NCI-H510A treated with DMSO at 0.1 percent for 48 hours (cell line): ENCODE measurements around the gene PLA2G4B.
"Not testable (repeated sequence)": the region's sequence is repeated elsewhere in the genome, so short reads cannot be mapped to it uniquely, and the experiment has no call there.

Source experiments
- DNase-seq: peaks from one replicate; lab custom pipeline; 2025; lab: John Stamatoyannopoulos, UW

Gene PLA2G4B

DNA sequence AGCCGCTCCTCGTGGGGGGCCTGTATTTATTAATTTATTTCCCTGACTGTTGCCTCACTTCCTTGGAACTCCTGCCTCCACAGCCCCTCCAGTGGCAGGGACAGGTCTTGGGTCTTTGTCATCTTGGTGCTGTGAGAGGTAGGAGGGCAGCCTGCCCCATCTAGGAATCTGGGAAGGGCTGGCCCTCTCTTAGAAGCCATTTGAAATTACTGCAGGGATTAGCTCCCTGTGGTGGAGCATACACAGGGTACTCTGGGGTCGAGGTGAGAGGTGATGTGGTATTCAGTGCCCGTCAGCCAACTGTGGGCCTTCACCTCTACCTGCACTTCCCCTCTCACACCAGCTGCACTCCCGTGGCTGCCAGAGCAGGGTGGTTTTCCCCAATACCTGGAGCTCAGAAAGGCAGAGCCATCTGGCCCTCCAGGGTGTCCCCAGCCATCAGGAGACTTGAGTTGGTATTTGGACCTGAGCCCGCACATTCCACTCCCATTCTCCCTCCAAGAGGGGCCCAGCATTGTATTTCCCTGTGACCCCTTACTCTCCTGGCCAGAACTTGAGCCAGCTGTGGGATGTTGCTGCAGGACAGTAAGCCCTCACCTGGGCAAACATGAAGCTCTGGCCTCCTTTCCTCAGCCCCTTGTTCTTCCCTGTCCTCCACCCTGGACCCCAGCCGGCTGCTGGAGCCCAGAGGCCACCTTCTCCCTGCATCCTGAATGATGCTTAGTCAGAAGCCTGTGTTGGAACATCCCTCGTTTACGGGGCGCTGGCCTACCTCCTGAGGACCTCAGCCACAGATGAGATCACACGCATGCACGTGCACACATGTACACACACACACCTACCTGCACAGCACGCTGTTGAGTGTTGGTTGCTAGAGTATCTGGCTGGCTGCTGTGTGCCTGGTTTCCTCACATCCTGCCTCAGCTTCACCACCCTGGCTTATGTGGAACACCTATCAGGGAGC lies 12.8 kb upstream of the PLA2G4B start:
- no peak for DNase-seq

GRCh38 chr15:41827290-41827879 lies 11.3 kb upstream of the PLA2G4B start:
- no peak for DNase-seq

DNA sequence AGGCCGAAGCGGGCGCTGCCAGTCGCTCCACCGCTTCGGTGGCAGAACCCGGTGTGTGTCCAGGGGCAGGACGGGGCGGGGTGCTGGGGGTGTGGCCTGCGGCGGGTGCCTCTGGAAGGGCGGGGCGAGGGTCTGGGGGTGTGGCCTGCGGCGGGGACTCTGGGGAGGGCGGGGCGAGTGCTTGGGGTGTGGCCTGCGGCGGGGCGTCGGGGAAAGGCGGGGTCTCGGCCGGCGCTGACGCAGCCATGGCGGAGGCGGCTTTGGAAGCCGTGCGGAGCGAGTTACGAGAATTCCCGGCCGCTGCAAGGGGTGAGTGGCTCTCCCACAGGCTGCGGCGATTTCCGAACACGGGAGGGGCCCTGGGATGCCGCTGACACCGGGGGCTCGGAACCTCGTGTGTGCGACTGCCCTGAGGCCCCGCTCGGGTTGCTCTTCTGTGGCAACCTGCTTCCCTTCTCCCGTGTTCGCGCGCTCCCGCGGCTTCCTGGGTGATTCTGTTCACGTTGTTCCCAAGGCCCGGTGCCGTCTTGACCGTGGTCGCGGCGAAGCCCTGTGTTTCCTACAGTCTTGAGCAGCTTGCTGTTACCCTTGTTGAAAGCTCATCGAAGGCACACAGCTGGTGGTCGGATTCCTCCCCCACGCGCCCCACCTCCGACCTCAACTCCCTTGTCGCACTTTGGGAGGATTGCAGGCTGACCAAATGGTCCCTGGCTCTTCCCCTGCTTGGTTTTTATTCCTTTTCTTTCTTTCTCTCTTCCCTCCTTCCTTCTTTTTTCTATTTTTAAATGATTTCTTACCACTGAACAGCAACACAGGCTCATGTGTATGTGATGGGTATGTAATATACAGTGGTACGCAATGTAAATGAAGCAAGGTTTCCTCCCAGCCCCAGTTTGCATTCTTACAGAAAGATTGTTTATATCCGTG lies 10.5 kb upstream of the PLA2G4B start, which contains the start of gene JMJD7:
Gene JMJD7 (plus strand): TSS at position 213 of the 927 bp plus-strand sequence. CDS start 33 bp downstream, at position 246.
- DNase-seq = peak; percentile 36

- no peak for DNase-seq
These were observed 9.9 kb upstream of the PLA2G4B start for GRCh38 chr15:41828807-41829141.

DNA sequence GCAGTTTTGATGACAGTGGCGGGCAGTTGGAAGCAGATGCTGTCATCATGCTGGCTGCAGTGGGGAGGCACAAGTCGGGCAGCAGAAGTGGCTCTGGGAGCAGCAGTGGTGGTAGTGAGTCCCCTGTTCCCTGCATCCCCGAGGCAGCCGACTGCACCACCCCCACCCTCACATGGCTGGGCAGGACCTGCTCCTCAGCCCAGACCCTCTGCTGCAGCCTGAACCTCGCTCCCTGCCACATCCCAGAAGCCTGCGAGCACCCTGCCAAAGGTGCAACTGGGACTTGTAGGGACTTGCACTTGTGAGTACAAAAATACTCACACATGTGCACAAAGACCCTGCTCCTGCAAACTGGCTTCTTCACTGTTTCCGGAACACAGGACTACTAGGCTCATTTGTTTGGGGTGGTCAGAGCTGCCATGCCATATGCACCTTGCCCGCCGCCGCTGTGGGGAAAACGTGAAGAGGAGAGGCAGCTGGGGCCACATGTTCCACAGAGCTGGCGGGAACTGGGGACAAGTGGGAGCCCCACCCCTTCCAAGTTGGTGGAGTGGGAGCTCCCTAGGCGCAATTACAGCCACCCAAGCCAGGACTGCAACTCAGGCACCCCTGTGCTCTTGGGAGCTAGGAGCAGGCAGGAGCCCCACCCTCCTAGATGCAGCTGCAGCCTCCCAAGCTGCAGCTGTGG lies 8.5 kb upstream of the PLA2G4B start:
- no peak for DNase-seq

DNA sequence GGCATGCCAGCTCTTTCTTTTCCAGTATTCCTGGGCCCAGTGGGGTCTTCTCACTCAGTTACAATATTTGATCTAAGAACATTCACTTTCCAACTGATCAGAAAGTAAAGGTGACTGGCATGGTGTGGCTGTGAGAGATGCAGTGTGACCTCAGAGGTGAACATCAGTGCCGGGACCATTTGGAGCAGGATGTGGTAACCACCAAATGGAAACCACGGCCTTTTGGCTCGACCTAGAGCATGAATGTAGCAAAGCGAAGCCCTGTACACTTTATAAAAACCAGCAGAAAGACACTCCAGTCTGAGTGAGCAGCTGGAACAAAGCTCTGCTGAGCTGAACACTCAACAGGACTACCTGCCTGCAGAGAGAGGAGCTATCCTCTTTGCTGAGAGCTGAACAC lies 7.4 kb upstream of the PLA2G4B start:
- DNase-seq = not testable (repeated sequence)

DNA sequence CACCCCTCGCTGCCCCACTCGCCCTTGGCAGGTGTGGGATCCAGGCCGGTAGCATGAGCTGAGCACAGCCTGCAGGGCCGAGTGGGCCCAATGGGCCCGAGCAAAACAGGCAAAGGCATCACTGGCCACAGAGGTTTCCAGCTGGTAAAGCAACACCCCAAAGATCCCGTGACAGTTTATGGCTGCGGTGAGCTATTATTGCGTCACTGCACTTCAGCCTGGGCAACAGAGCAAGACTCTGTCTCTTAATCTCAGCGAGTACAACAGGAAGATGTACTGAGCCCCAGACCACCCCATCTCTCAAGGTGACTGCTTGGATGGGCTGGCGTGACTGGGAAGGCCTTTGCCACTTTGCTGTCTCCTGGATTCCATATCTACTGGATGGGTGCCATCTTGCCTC lies 6.4 kb upstream of the PLA2G4B start:
- DNase-seq = no peak

DNA sequence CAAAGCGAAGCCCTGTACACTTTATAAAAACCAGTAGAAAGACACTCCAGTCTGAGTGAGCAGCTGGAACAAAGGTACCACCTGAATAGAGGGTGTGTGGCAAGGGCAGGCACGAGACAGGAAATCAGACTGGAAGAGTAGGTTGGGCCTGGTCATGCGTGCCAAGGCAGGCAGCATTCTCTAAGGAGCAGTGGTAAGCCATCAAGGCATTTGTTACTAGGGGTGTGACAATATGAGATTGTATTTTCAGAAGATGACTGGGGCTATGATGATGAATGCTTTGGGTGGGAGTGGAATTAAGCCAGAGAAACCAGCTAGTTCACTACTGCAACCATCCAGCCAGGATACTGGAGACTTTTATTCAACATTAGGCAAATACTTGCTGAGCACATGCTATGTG lies 5.8 kb upstream of the PLA2G4B start:
- DNase-seq = peak; percentile 84

DNA sequence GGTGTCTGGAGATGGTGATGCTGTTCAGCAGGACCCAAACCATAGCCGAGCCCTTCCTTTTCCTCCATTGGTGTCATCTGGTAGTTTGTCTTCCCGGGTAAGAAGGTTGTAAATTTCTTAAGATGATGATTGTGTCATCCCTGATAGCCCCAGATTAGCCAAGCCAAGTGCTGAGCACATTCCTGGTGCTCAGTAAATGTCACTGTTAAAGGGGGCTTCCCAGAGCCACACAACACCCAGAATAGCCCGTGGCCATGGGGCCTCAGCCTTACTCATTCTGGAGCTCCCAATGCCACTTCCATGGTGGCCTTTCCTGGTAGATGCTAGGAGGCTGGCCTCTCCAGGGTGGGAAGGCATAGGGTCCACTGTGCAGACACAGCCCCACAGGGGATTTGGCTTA lies 4.6 kb upstream of the PLA2G4B start:
- no peak for DNase-seq

DNA sequence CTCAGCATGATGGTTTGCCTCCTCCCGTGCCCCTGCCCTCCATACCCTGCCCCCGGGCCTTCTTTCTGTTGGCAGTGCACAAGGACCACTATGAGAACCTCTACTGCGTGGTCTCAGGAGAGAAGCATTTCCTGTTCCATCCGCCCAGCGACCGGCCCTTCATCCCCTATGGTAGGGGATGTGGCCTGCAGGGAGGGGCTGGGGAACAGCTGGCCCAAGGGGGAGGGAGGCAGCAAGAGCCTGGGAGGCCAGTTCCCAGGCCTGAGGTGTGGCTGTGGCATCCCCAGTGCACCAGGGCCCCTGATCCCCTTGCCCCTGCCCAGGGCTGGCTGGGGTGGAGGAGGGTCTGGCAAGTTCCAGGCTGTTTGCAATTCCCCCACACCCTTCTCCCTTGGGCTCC lies 2.6 kb upstream of the PLA2G4B start:
- DNase-seq = no peak

- no peak for DNase-seq
These were observed 1.8 kb upstream of the PLA2G4B start for GRCh38 chr15:41836713-41837454.

DNA sequence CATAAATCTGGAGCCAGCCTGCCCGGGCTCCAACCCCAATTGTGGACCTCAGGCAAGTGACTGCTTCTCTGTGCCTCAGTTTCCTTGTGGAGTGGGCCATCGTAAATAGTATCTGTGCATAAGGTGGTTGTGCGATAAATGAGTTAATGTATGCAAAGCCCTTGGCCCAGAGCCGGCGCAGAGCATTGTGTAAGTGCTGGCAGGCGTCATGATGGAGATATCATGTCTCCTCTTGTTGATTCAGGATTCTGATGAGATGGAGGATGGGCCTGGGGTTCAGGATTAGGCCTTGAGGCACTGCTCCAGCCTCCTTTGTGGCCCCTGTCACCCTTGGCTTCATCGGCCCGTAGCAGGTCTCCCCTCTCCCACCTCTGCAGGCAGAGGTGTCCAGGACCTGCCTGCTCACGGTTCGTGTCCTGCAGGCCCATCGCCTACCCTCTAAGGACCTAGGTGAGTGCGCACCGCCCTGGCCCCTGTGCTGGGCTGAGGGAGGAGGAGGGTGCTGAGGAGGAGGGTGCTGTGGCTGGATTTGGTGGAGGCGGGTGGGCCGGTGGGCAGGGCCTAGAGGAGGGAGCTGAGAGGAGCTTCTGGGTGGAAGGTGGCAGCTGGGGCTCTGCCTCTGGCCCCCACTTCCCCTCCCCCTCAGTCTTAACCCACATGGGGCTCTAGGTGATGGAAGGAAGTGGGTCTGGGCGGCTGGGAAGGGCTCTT lies 1.3 kb downstream of the PLA2G4B start:
- DNase-seq = no peak

DNA sequence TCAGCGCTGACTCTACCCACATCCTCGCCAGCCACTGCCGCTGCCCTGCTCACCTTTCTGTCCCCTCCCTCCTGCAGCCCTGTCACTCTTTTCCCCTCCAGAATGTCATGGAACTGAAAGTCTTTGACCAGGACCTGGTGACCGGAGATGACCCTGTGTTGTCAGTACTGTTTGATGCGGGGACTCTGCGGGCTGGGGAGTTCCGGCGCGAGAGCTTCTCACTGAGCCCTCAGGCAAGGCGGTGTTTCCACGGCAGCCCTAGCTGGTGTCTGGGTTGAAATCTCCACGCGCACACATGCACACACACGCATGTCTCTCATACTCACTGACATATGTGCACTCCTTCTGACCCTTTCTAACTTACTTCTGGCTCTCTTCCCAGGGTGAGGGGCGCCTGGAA lies 2.0 kb downstream of the PLA2G4B start:
- no peak for DNase-seq

GRCh38 chr15:41841131-41841530 lies 2.5 kb downstream of the PLA2G4B start:
- no peak for DNase-seq

GRCh38 chr15:41842229-41842628 lies 3.6 kb downstream of the PLA2G4B start:
- DNase-seq = peak; percentile 4

- no peak for DNase-seq
These were observed 4.9 kb downstream of the PLA2G4B start for GRCh38 chr15:41843571-41843970.

- no peak for DNase-seq
These were observed 6.2 kb downstream of the PLA2G4B start for GRCh38 chr15:41844814-41845213.

DNA sequence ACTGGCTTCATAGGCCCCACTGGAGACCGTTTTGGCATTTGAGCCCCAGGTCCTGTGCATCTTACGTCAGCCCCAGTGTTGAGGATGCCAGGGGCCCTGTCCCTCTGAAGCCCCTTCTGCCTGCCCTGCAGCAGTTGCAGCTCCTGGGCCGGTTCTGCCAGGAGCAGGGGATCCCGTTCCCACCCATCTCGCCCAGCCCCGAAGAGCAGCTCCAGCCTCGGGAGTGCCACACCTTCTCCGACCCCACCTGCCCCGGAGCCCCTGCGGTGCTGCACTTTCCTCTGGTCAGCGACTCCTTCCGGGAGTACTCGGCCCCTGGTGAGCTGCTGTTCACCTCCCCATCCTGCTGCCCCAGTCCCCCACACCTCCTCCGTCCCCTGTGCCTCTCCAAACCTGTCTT lies 8.6 kb downstream of the PLA2G4B start:
- no peak for DNase-seq

GRCh38 chr15:41847981-41848380 lies 9.3 kb downstream of the PLA2G4B start:
- DNase-seq = no peak

DNA sequence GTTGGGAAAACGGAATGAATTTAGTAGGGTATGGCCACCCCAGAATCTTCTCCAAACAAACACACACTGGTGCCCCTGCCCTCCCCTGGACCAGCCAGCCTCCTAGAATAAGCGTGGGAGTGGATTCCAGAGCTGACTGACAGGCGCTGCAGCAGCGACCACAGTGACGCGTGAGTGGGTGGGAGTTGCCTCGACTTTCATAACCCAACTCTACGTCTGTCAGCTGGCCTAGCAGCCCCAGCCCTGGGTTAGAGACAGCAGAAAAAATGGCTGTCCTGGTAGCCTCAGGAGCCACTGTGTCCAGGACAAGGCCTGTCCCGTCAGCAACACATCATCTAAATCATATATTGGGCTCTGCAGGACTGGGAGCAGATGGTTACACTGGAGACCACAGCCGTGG lies 10.0 kb downstream of the PLA2G4B start:
- DNase-seq = no peak
